K562 (cell line): ENCODE measurements around the gene NDFIP1. TPM values are rescaled to one million over a fixed set of nuclear protein-coding genes. Genes with fewer than 3 reads are reported as not detected.

ENCODE experiments used
- HLTF ChIP-seq: fragments of 450-650 bp; IDR thresholded peaks from 2 replicates; pipeline ENCODE4 v1.6.1; 2016
- HNRNPLL ChIP-seq: fragments of 200-400 bp; formaldehyde crosslinking; IDR thresholded peaks from 2 replicates; pipeline ENCODE4 v1.6.1; 2017; ENCODE audit warnings: low read length, low read depth, mild to moderate bottlenecking; ENCODE audit not compliant: poor library complexity, severe bottlenecking
- HSF4 ChIP-seq: fragments of 250-450 bp; sonication (Bioruptor Pico); IDR thresholded peaks from 2 replicates; pipeline ENCODE4 v2.1.2; 2022; ENCODE audit warnings: mild to moderate bottlenecking, moderate library complexity, borderline replicate concordance
- JUN ChIP-seq, 2 experiments: sonication (generic) in 1 of 2; formaldehyde crosslinking in 1 of 2; IDR thresholded peaks; 2 replicates each; pipeline versions ENCODE4 v1.6.1 to v1.8.0; 2012 to 2022; ENCODE audit warnings: borderline replicate concordance in 2 of 2, mild to moderate bottlenecking in 2 of 2, improper control_type of control experiment in 1 of 2, low read depth in 1 of 2, low read length in 1 of 2, missing genetic modification reagents in 1 of 2
- NBN ChIP-seq: fragments of 450-650 bp; IDR thresholded peaks from 2 replicates; pipeline ENCODE4 v1.6.1; 2016; ENCODE audit warnings: low read depth, mild to moderate bottlenecking
- NFIC ChIP-seq: fragments of 450-650 bp; IDR thresholded peaks from 2 replicates; pipeline ENCODE4 v1.6.1; 2017; ENCODE audit warnings: mild to moderate bottlenecking, inconsistent platforms
- NFIX ChIP-seq: fragments of 250-450 bp; sonication (Bioruptor Pico); IDR thresholded peaks from 2 replicates; pipeline ENCODE4 v1.4.0; 2020; ENCODE audit warnings: low read depth, mild to moderate bottlenecking, moderate library complexity
- NFYB ChIP-seq: IDR thresholded peaks from 2 replicates; pipeline ENCODE4 v1.6.1; 2011; ENCODE audit warnings: mild to moderate bottlenecking, moderate library complexity; ENCODE audit not compliant: insufficient read length; ENCODE audit errors: extremely low read depth
- NONO ChIP-seq, 2 experiments: fragments of 200-400 bp in 1 of 2; fragments of 450-650 bp in 1 of 2; formaldehyde crosslinking in 1 of 2; IDR thresholded peaks; 2 replicates each; pipeline ENCODE4 v1.6.1; 2017; ENCODE audit warnings: low read depth in 2 of 2, mild to moderate bottlenecking in 2 of 2, moderate library complexity in 2 of 2, low read length in 1 of 2
- RBM14 ChIP-seq: fragments of 200-400 bp; formaldehyde crosslinking; IDR thresholded peaks from 2 replicates; pipeline ENCODE4 v1.6.1; 2018; ENCODE audit warnings: low read depth, mild to moderate bottlenecking, low read length, moderate library complexity, borderline replicate concordance; ENCODE audit not compliant: insufficient read depth
- RFX5 ChIP-seq: IDR thresholded peaks from 2 replicates; pipeline ENCODE4 v1.6.1; 2011; ENCODE audit warnings: low read depth, mild to moderate bottlenecking, improper control_type of control experiment, low read length
- RNF2 ChIP-seq: sonication (generic); IDR thresholded peaks from 2 replicates; pipeline ENCODE4 v1.6.1; 2016
- SETDB1 ChIP-seq: IDR thresholded peaks from one replicate; pipeline ENCODE4 v1.6.1; 2012; ENCODE audit warnings: low read length, control low read depth, inconsistent platforms
- SNIP1 ChIP-seq: fragments of 450-650 bp; IDR thresholded peaks from 2 replicates; pipeline ENCODE4 v1.7.1; 2017; ENCODE audit warnings: low read depth, mild to moderate bottlenecking
- TBL1XR1 ChIP-seq, 2 experiments: IDR thresholded peaks; 2 replicates each; pipeline ENCODE4 v1.6.1; 2012; ENCODE audit warnings: improper control_type of control experiment in 2 of 2, low read length in 2 of 2, mild to moderate bottlenecking in 1 of 2
- TGIF2 ChIP-seq: sonication (generic); formaldehyde crosslinking; IDR thresholded peaks from 2 replicates; pipeline ENCODE4 v1.8.1; 2022; ENCODE audit warnings: mild to moderate bottlenecking, missing genetic modification reagents, moderate library complexity
- U2AF1 ChIP-seq: fragments of 200-400 bp; formaldehyde crosslinking; optimal IDR thresholded peaks from 2 replicates; pipeline ENCODE3; 2017; ENCODE audit warnings: mild to moderate bottlenecking, low read depth, low read length, moderate library complexity
- ZBTB17 ChIP-seq: fragments of 450-650 bp; formaldehyde crosslinking; IDR thresholded peaks from 2 replicates; pipeline ENCODE4 v1.4.0; 2020; ENCODE audit warnings: mild to moderate bottlenecking
- ZKSCAN3 ChIP-seq: fragments of 250-450 bp; sonication (Bioruptor Pico); IDR thresholded peaks from 2 replicates; pipeline ENCODE4 v1.4.0; 2020
- ZNF311 ChIP-seq: fragments of 250-450 bp; sonication (Bioruptor Pico); IDR thresholded peaks from 2 replicates; pipeline ENCODE4 v1.4.0; 2020; ENCODE audit warnings: mild to moderate bottlenecking, moderate library complexity
- polyA plus RNA-seq, 8 experiments: library from polyadenylated mRNA; depleted of rRNA in 4 of 8; stranded (reverse) in 5 of 8; unstranded in 3 of 8; fragments of >200 nt; fragmentation: Nextera tagmentation in 2 of 8; fragmentation: Illumina TruSeq in 1 of 8; extraction: Ambion mirVana in 2 of 8; extraction: Trizol in 1 of 8; gene quantifications; 2 replicates each; pipeline versions ENCODE4 v1.2.1 to v1.2.3, GENCODE V29; 2011 to 2014; ENCODE audit warnings: inconsistent platforms in 1 of 8, missing spikeins in 1 of 8
- total RNA-seq, 7 experiments: library from RNA; depleted of rRNA in 6 of 7; stranded (reverse); fragments of >200 nt in 6 of 7; fragmentation: Illumina TruSeq in 2 of 7; extraction: Trizol in 2 of 7; gene quantifications; 2 replicates each; pipeline versions ENCODE4 v1.2.1 to v1.2.3, GENCODE V29; 2011 to 2021; ENCODE audit warnings: low replicate concordance in 1 of 7
- TF ChIP-seq, protein P1 (sequence below): fragments of 200-400 bp; formaldehyde crosslinking; IDR thresholded peaks from 2 replicates; pipeline ENCODE4 v1.6.1; 2017; ENCODE audit warnings: mild to moderate bottlenecking, low read depth, low read length, moderate library complexity
- TF ChIP-seq, protein P2 (sequence below): fragments of 250-450 bp; sonication (Bioruptor Pico); IDR thresholded peaks from 2 replicates; pipeline ENCODE4 v1.8.0; 2021; ENCODE audit warnings: borderline replicate concordance, mild to moderate bottlenecking, moderate library complexity; ENCODE audit not compliant: poor library complexity, severe bottlenecking
- TF ChIP-seq, protein P3 (sequence below): fragments of 150-350 bp; conservative IDR thresholded peaks from 2 replicates; pipeline ENCODE4 v1.6.1; 2014; ENCODE audit warnings: low read length

The NDFIP1 gene
- total and polyA plus RNA-seq, 9 of the 15 experiments (the other 6 are each of a cell fraction or from before 2014, with no cell fraction given): 5.3 to 37.5 (median 31.9) TPM

DNA sequence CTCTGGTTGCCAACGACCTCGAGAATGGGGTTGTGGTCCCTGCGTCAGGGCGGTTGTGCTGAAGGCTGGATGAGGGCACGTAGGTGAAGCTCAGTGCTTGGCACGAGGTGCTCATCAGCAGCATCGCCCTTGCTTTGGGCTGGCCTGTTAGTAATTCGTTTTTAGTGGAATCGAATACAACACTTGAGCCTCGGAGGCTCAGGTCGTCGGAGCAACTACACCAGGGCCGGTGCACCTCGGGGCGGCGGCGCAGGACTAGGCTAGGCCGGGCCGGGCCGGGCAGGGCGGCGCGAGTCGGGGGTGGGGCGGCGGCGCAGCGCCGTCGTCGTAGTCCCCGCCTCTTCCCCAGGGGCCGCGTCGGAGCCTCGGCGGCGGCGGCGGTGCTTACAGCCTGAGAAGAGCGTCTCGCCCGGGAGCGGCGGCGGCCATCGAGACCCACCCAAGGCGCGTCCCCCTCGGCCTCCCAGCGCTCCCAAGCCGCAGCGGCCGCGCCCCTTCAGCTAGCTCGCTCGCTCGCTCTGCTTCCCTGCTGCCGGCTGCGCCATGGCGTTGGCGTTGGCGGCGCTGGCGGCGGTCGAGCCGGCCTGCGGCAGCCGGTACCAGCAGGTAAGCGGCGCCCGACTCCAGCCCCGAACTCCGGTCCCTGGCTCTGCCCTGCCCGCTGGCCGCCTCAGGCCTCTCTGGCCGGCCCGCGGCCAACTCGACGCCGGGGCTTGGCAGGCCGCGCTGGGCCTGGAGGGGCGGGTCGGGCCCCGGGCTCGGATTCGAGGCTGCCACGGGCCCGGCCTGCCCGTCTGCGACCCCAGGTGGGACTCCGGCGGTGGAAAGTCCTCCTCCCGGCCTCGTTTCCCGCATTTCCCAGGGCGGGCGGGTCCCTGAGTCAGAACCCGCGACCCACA, at the start of gene NDFIP1 (continued):
- TF ChIP-seq, protein P1, sequence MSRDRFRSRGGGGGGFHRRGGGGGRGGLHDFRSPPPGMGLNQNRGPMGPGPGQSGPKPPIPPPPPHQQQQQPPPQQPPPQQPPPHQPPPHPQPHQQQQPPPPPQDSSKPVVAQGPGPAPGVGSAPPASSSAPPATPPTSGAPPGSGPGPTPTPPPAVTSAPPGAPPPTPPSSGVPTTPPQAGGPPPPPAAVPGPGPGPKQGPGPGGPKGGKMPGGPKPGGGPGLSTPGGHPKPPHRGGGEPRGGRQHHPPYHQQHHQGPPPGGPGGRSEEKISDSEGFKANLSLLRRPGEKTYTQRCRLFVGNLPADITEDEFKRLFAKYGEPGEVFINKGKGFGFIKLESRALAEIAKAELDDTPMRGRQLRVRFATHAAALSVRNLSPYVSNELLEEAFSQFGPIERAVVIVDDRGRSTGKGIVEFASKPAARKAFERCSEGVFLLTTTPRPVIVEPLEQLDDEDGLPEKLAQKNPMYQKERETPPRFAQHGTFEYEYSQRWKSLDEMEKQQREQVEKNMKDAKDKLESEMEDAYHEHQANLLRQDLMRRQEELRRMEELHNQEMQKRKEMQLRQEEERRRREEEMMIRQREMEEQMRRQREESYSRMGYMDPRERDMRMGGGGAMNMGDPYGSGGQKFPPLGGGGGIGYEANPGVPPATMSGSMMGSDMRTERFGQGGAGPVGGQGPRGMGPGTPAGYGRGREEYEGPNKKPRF: no peak
- no peak for TF ChIP-seq JUN (IDR thresholded peaks at IDR 0.05; ENCODE audit: borderline replicate concordance, low read depth, low read length)
- no peak for TF ChIP-seq JUN (CRISPR knock-in tag; IDR thresholded peaks at IDR 0.05; ENCODE audit: borderline replicate concordance)
- peak; percentile 93 for TF ChIP-seq HNRNPLL
- no peak for TF ChIP-seq HLTF
- no peak for TF ChIP-seq NBN
- peak; percentile 92; the same call in 1 of the 2 replicates for TF ChIP-seq TGIF2
- no peak for TF ChIP-seq HSF4
- TF ChIP-seq TBL1XR1 (IDR thresholded peaks at IDR 0.05; ENCODE audit: low read length in 2 of 2): no peak
- no peak for TF ChIP-seq SNIP1
- no peak; the same call in none of the 2 replicates for TF ChIP-seq ZBTB17
- no peak for TF ChIP-seq RNF2
- TF ChIP-seq U2AF1: peak; percentile 72
- TF ChIP-seq SETDB1: no peak
- TF ChIP-seq, protein P2, sequence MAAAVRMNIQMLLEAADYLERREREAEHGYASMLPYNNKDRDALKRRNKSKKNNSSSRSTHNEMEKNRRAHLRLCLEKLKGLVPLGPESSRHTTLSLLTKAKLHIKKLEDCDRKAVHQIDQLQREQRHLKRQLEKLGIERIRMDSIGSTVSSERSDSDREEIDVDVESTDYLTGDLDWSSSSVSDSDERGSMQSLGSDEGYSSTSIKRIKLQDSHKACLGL (CRISPR knock-in tag): no peak
- TF ChIP-seq RFX5: no peak
- TF ChIP-seq NFIC: peak; percentile 31; the same call in 1 of the 2 replicates
- TF ChIP-seq NFIX (CRISPR knock-in tag): no peak
- TF ChIP-seq NONO (IDR thresholded peaks at IDR 0.05; ENCODE audit: low read depth in 2 of 2, low read length in 1 of 2): peak; percentile 49 to 74; a peak in 2 of 4 replicates
- no peak for TF ChIP-seq RBM14
- TF ChIP-seq ZNF311: no peak
- TF ChIP-seq, protein P3, sequence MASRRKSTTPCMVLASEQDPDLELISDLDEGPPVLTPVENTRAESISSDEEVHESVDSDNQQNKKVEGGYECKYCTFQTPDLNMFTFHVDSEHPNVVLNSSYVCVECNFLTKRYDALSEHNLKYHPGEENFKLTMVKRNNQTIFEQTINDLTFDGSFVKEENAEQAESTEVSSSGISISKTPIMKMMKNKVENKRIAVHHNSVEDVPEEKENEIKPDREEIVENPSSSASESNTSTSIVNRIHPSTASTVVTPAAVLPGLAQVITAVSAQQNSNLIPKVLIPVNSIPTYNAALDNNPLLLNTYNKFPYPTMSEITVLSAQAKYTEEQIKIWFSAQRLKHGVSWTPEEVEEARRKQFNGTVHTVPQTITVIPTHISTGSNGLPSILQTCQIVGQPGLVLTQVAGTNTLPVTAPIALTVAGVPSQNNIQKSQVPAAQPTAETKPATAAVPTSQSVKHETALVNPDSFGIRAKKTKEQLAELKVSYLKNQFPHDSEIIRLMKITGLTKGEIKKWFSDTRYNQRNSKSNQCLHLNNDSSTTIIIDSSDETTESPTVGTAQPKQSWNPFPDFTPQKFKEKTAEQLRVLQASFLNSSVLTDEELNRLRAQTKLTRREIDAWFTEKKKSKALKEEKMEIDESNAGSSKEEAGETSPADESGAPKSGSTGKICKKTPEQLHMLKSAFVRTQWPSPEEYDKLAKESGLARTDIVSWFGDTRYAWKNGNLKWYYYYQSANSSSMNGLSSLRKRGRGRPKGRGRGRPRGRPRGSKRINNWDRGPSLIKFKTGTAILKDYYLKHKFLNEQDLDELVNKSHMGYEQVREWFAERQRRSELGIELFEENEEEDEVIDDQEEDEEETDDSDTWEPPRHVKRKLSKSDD: no peak
- TF ChIP-seq NFYB: no peak
- no peak for TF ChIP-seq ZKSCAN3
